Measurements from ENCODE around the gene MBNL2.

The MBNL2 gene

DNA sequence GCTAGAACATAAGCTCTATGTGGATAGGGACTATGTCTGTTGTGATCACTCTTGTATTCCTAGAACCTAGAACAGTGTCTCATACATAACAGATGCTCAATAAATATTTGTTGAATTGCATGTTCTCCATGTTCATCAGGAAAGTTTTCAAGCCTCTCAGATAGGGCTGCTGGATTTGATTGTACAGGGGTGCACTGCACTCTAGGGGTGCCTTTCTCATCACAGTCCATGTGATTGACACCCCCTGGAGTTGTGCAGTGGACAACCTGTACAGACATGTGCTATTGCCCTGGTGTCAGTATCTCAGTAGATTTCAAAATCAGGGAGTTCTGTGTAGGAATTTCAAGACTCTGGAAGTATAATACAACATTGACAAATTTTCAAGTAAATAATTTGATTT is 58.9 kb downstream of the MBNL2 start:
- Histone ChIP-seq H3K9me3 (ENCODE audit: control insufficient read depth, low read depth, low read length) (no peaks in the 10 kb centered on the region), H3K27me3 (ENCODE audit: control insufficient read depth, insufficient read depth, low read length) (no peaks in the 10 kb centered on the region), H3K36me3 (ENCODE audit: control insufficient read depth, low read depth, low read length) (no peaks in the 10 kb centered on the region), H3K9ac (ENCODE audit: low read length) (no peak overlapping the region), H3K27ac (ENCODE audit: low read length) (no peak overlapping the region), H3K4me1 (ENCODE audit: control insufficient read depth, low read depth, low read length) (no peaks in the 10 kb centered on the region), H3K4me3 (ENCODE audit: low read length) (no peak overlapping the region)

GRCh38 chr13:97282705-97283104 is 60.6 kb downstream of the MBNL2 start:
- Histone ChIP-seq H3K36me3 (ENCODE audit: control insufficient read depth, low read depth, low read length) (no peaks in the 10 kb centered on the region), H3K9ac (ENCODE audit: low read length) (no peak overlapping the region), H3K27me3 (ENCODE audit: control insufficient read depth, insufficient read depth, low read length) (no peaks in the 10 kb centered on the region), H3K4me1 (ENCODE audit: control insufficient read depth, low read depth, low read length) (no peaks in the 10 kb centered on the region), H3K9me3 (ENCODE audit: control insufficient read depth, low read depth, low read length) (no peaks in the 10 kb centered on the region), H3K27ac (ENCODE audit: low read length) (no peak overlapping the region), H3K4me3 (ENCODE audit: low read length) (no peak overlapping the region)

- Histone ChIP-seq H3K4me3 (ENCODE audit: low read length) (no peak overlapping the region), H3K27me3 (ENCODE audit: control insufficient read depth, insufficient read depth, low read length) (no peaks in the 10 kb centered on the region), H3K4me1 (ENCODE audit: control insufficient read depth, low read depth, low read length) (no peaks in the 10 kb centered on the region), H3K27ac (ENCODE audit: low read length) (no peak overlapping the region), H3K9ac (ENCODE audit: low read length) (no peak overlapping the region), H3K36me3 (ENCODE audit: control insufficient read depth, low read depth, low read length) (no peaks in the 10 kb centered on the region), H3K9me3 (ENCODE audit: control insufficient read depth, low read depth, low read length) (no peaks in the 10 kb centered on the region)
These were observed 61.8 kb downstream of the MBNL2 start for GRCh38 chr13:97283888-97284287.

- no peak overlapping the region for H3K4me3 ChIP-seq (ENCODE audit: low read length)
- H3K4me1 ChIP-seq (ENCODE audit: control insufficient read depth, low read depth, low read length) = no peaks in the 10 kb centered on the region
- H3K36me3 ChIP-seq (ENCODE audit: control insufficient read depth, low read depth, low read length) = no peaks in the 10 kb centered on the region
These were observed 62.4 kb downstream of the MBNL2 start for GRCh38 chr13:97284558-97284957.

DNA sequence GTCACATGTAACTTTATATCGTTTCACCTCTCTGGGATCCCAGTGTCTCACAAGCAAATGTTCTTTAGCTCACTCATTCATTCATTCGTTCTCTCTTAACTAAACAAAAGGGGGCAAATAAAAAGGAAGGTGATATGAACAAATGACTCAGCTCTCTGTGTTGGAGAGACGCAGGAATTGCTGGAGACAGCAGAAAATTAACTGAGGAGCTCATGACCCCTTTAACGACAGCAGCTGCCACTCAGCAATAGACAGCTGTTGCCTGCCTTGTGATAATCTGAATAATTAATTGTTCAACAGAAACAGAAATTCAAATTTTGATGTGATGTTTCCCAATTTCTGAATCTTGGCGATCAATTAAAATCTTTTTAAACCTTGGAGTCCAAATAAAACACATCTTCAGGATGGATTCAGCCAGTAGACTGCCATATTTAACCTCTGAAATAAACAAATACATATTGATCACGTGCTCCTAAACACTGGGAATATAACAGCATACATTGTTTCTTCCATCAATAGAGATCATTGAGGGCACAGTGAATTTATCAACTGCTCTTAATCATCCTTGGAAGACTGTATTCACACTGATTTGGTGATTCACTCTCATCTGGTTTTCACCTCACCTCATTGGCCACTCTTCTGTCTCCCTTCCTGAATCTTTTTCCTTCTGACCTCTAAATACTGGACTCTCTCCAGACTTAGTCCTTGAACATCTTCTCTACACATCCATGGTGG is 63.3 kb downstream of the MBNL2 start:
- H3K27me3 ChIP-seq (ENCODE audit: control insufficient read depth, insufficient read depth, low read length) = no peaks in the 10 kb centered on the region
- H3K27ac ChIP-seq (ENCODE audit: low read length) = no peak overlapping the region
- no peak overlapping the region for H3K9ac ChIP-seq (ENCODE audit: low read length)
- H3K4me1 ChIP-seq (ENCODE audit: control insufficient read depth, low read depth, low read length) = no peaks in the 10 kb centered on the region
- no peaks in the 10 kb centered on the region for H3K9me3 ChIP-seq (ENCODE audit: control insufficient read depth, low read depth, low read length)
- no peaks in the 10 kb centered on the region for H3K36me3 ChIP-seq (ENCODE audit: control insufficient read depth, low read depth, low read length)
- H3K4me3 ChIP-seq (ENCODE audit: low read length) = no peak overlapping the region

More at GRCh38 chr13:97284558-97284957, 62.4 kb downstream of the MBNL2 start:
- no peak overlapping the region for H3K27ac ChIP-seq (ENCODE audit: low read length)
- H3K27me3 ChIP-seq (ENCODE audit: control insufficient read depth, insufficient read depth, low read length) = no peaks in the 10 kb centered on the region
- H3K9ac ChIP-seq (ENCODE audit: low read length) = no peak overlapping the region
- H3K9me3 ChIP-seq (ENCODE audit: control insufficient read depth, low read depth, low read length) = no peaks in the 10 kb centered on the region

- no peaks in the 10 kb centered on the region for H3K36me3 ChIP-seq (ENCODE audit: control insufficient read depth, low read depth, low read length)
- H3K9me3 ChIP-seq (ENCODE audit: control insufficient read depth, low read depth, low read length) = no peaks in the 10 kb centered on the region
- no peaks in the 10 kb centered on the region for H3K4me1 ChIP-seq (ENCODE audit: control insufficient read depth, low read depth, low read length)
- no peak overlapping the region for H3K9ac ChIP-seq (ENCODE audit: low read length)
- no peaks in the 10 kb centered on the region for H3K27me3 ChIP-seq (ENCODE audit: control insufficient read depth, insufficient read depth, low read length)
- no peak overlapping the region for H3K27ac ChIP-seq (ENCODE audit: low read length)
- H3K4me3 ChIP-seq (ENCODE audit: low read length) = no peak overlapping the region
These were observed 64.3 kb downstream of the MBNL2 start for GRCh38 chr13:97286317-97287046.

DNA sequence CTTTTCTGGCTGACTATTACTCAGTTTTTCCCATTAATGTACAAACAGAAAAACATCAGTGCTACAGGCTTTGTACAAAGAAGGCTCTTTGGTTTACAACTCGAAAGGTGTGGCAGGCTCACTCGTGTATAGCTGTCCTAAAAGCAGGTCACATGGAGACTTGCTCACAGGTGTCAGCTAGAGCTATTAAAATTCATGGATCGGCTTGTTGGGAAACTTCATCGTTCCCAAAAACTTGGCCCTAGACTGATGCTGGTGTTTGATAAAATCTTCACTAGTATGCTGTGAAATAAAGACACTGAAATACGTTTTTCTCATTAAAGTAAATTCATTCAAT is 64.9 kb downstream of the MBNL2 start:
- H3K27me3 ChIP-seq (ENCODE audit: control insufficient read depth, insufficient read depth, low read length) = no peaks in the 10 kb centered on the region
- H3K36me3 ChIP-seq (ENCODE audit: control insufficient read depth, low read depth, low read length) = no peaks in the 10 kb centered on the region
- no peak overlapping the region for H3K4me3 ChIP-seq (ENCODE audit: low read length)
- no peak overlapping the region for H3K9ac ChIP-seq (ENCODE audit: low read length)
- H3K9me3 ChIP-seq (ENCODE audit: control insufficient read depth, low read depth, low read length) = no peaks in the 10 kb centered on the region
- no peak overlapping the region for H3K27ac ChIP-seq (ENCODE audit: low read length)
- H3K4me1 ChIP-seq (ENCODE audit: control insufficient read depth, low read depth, low read length) = no peaks in the 10 kb centered on the region

DNA sequence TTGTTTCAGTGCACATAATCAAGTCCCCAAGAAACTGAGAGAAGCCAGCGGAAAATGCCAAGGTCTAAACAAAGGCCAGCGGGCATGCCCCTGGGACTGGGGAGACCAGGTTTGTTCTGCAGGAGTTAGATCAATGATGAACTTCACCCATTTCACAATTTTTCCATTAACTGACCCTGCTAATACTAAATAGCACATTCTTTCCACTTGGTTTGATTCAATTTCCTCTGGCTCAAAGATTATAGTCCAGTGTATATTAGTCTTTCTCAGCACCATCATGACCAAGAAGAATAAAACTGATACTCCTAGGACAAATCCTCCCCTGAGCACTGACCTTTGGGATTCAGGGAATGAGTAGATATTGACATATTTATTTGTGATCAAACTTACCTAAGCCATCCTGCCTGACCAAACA is 66.4 kb downstream of the MBNL2 start:
- no peak overlapping the region for H3K9ac ChIP-seq (ENCODE audit: low read length)
- H3K27me3 ChIP-seq (ENCODE audit: control insufficient read depth, insufficient read depth, low read length) = no peaks in the 10 kb centered on the region
- H3K27ac ChIP-seq (ENCODE audit: low read length) = no peak overlapping the region
- no peaks in the 10 kb centered on the region for H3K36me3 ChIP-seq (ENCODE audit: control insufficient read depth, low read depth, low read length)
- no peaks in the 10 kb centered on the region for H3K4me1 ChIP-seq (ENCODE audit: control insufficient read depth, low read depth, low read length)
- H3K9me3 ChIP-seq (ENCODE audit: control insufficient read depth, low read depth, low read length) = no peaks in the 10 kb centered on the region
- no peak overlapping the region for H3K4me3 ChIP-seq (ENCODE audit: low read length)

GRCh38 chr13:97289514-97290298 is 67.6 kb downstream of the MBNL2 start:
- H3K9me3 ChIP-seq (ENCODE audit: control insufficient read depth, low read depth, low read length) = no peaks in the 10 kb centered on the region
- H3K36me3 ChIP-seq (ENCODE audit: control insufficient read depth, low read depth, low read length) = no peaks in the 10 kb centered on the region
- H3K27me3 ChIP-seq (ENCODE audit: control insufficient read depth, insufficient read depth, low read length) = no peaks in the 10 kb centered on the region
- H3K4me1 ChIP-seq (ENCODE audit: control insufficient read depth, low read depth, low read length) = no peaks in the 10 kb centered on the region
- no peak overlapping the region for H3K9ac ChIP-seq (ENCODE audit: low read length)
- H3K4me3 ChIP-seq (ENCODE audit: low read length) = no peak overlapping the region
- H3K27ac ChIP-seq (ENCODE audit: low read length) = no peak overlapping the region

DNA sequence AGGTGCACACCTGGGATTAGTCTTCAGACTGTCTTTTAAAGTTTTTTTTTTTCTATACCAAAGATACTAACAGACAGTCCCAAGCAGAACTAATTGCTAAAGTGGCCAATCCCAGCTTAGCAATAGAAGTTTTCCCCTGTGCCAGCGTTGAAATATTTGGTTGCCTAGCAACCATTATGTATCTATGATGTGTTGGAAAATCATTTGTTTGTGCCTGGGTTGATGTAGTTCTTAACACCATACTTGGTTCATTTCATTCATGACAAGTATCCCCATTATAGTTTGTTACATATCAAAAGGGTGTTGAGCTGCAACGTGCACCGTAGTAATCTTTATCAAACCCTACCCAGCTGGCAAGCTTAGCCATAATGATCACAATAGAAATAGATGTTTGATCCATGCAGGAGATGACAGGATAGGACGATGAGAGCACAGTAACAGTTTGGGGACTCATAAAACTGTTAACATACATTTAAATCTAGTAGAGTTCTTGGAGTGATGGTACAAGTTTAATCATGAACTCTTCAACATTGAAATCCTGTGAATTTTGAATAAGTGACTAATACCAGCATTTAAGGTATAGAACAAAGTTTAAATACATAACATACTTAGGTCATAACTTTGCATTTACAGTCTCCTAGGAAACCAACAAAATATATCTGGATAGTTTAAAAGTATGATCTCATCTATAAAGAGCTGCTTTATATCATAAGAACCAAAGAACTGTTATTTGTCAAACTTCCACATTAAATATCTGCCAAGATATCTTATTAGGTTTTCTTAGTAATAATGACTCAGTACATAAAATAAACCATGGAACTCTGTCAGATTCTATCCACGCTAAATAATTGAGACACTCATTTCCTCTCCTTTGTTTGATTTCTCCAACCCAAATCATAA is 73.4 kb downstream of the MBNL2 start:
- H3K36me3 ChIP-seq (ENCODE audit: control insufficient read depth, low read depth, low read length) = no peaks in the 10 kb centered on the region
- no peak overlapping the region for H3K4me3 ChIP-seq (ENCODE audit: low read length)
- no peaks in the 10 kb centered on the region for H3K9me3 ChIP-seq (ENCODE audit: control insufficient read depth, low read depth, low read length)
- no peaks in the 10 kb centered on the region for H3K27me3 ChIP-seq (ENCODE audit: control insufficient read depth, insufficient read depth, low read length)
- H3K4me1 ChIP-seq (ENCODE audit: control insufficient read depth, low read depth, low read length) = no peaks in the 10 kb centered on the region
- H3K27ac ChIP-seq (ENCODE audit: low read length) = no peak overlapping the region
- no peak overlapping the region for H3K9ac ChIP-seq (ENCODE audit: low read length)

DNA sequence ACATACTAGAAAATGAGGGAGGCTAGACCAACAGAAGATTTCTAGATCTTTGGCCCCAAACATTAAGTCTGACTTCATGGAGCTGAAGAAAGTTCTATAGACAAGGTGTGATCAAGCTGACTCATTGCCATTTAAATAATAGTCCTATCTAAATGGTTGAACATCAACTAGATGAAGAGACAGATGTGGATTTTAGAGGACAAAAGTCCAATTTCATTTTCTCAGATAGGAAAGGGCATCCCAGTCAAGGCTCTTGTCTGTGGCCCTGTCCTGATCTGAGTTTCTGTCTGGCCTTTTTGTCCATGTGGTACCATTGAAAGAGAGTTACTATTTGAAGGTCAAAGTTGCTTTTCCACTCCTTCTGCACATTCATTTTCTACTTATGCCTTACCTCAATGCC is 74.6 kb downstream of the MBNL2 start:
- H3K36me3 ChIP-seq (ENCODE audit: control insufficient read depth, low read depth, low read length) = no peaks in the 10 kb centered on the region
- no peak overlapping the region for H3K9ac ChIP-seq (ENCODE audit: low read length)
- H3K4me3 ChIP-seq (ENCODE audit: low read length) = no peak overlapping the region
- H3K9me3 ChIP-seq (ENCODE audit: control insufficient read depth, low read depth, low read length) = no peaks in the 10 kb centered on the region
- no peaks in the 10 kb centered on the region for H3K4me1 ChIP-seq (ENCODE audit: control insufficient read depth, low read depth, low read length)
- no peaks in the 10 kb centered on the region for H3K27me3 ChIP-seq (ENCODE audit: control insufficient read depth, insufficient read depth, low read length)
- H3K27ac ChIP-seq (ENCODE audit: low read length) = no peak overlapping the region

All from iPS-18a (cell line).